ENCODE measurements around the gene KLK2.

- no peak for TF ChIP-seq CTCF (conservative IDR thresholded peaks at IDR 0.05; ENCODE audit: low read depth, low read length)
- TF ChIP-seq CEBPB (IDR thresholded peaks at IDR 0.05; ENCODE audit: low read depth, low read length), result no peak
- TF ChIP-seq MAFK (IDR thresholded peaks at IDR 0.05; ENCODE audit: low read depth, low read length), result no peak
- no peak for TF ChIP-seq POLR2A (IDR thresholded peaks at IDR 0.05; ENCODE audit: low read depth, low read length)
Observed at GRCh38 chr19:50835103-50835784, 38.0 kb upstream of the KLK2 start.
